HepG2 (cell line): ENCODE data around the gene MAPRE3. TPM values are rescaled to one million over a fixed set of nuclear protein-coding genes. Genes with fewer than 3 reads are reported as not detected.

Experiments
- AKNA ChIP-seq: sonication (generic); formaldehyde crosslinking; IDR thresholded peaks from 2 replicates; pipeline ENCODE4 v1.4.0; 2020; ENCODE audit warnings: missing genetic modification reagents, borderline replicate concordance
- ELF1 ChIP-seq: sonication (generic); formaldehyde crosslinking; IDR thresholded peaks from 2 replicates; pipeline ENCODE4 v1.4.0; 2020; ENCODE audit warnings: missing genetic modification reagents
- GTF3A ChIP-seq: sonication (generic); formaldehyde crosslinking; conservative IDR thresholded peaks from 2 replicates; pipeline ENCODE4 v1.4.0; 2020; ENCODE audit warnings: mild to moderate bottlenecking, missing genetic modification reagents
- HDAC6 ChIP-seq: fragments of 200-600 bp; sonication (generic); IDR thresholded peaks from 2 replicates; pipeline ENCODE4 v1.7.0; 2017; ENCODE audit warnings: mild to moderate bottlenecking, antibody characterized with exemption, low read length, low read depth
- HNRNPK ChIP-seq: fragments of 200-400 bp; formaldehyde crosslinking; IDR thresholded peaks from 2 replicates; pipeline ENCODE4 v1.6.1; 2018; ENCODE audit warnings: low read length, low read depth, moderate library complexity, mild to moderate bottlenecking; ENCODE audit not compliant: poor library complexity, severe bottlenecking
- HOXA9 ChIP-seq: sonication (generic); formaldehyde crosslinking; IDR thresholded peaks from 2 replicates; pipeline ENCODE4 v1.8.1; 2022; ENCODE audit warnings: missing genetic modification reagents, mild to moderate bottlenecking, moderate library complexity, borderline replicate concordance
- KMT2A ChIP-seq: sonication (generic); formaldehyde crosslinking; IDR thresholded peaks from 2 replicates; pipeline ENCODE4 v1.4.0; 2020; ENCODE audit warnings: missing genetic modification reagents
- MIER2 ChIP-seq: IDR thresholded peaks from 2 replicates; pipeline ENCODE4 v1.6.1; 2016; ENCODE audit warnings: missing biosample characterization, missing genetic modification reagents
- ONECUT2 ChIP-seq: sonication (generic); formaldehyde crosslinking; IDR thresholded peaks from 2 replicates; pipeline ENCODE4 v1.4.0; 2020; ENCODE audit warnings: missing genetic modification reagents
- PTBP1 ChIP-seq: fragments of 200-400 bp; formaldehyde crosslinking; IDR thresholded peaks from 2 replicates; pipeline ENCODE4 v1.6.1; 2018; ENCODE audit warnings: low read length, low read depth; ENCODE audit not compliant: poor library complexity, severe bottlenecking
- SIX4 ChIP-seq: sonication (generic); formaldehyde crosslinking; IDR thresholded peaks from 2 replicates; pipeline ENCODE4 v1.4.0; 2020; ENCODE audit warnings: missing genetic modification reagents
- SMAD9 ChIP-seq: sonication (generic); formaldehyde crosslinking; IDR thresholded peaks from 2 replicates; pipeline ENCODE4 v1.5.1; 2020; ENCODE audit warnings: mild to moderate bottlenecking, missing genetic modification reagents
- SRSF4 ChIP-seq: fragments of 200-400 bp; formaldehyde crosslinking; IDR thresholded peaks from one replicate; pipeline ENCODE4 v1.6.1; 2018; ENCODE audit warnings: mild to moderate bottlenecking, low read depth, low read length, moderate library complexity; ENCODE audit not compliant: poor library complexity, severe bottlenecking
- SRY ChIP-seq: sonication (generic); formaldehyde crosslinking; IDR thresholded peaks from 2 replicates; pipeline ENCODE4 v1.8.0; 2022; ENCODE audit warnings: mild to moderate bottlenecking, missing genetic modification reagents
- TBX3 ChIP-seq: fragments of 450-650 bp; IDR thresholded peaks from 2 replicates; pipeline ENCODE4 v1.6.1; 2017; ENCODE audit warnings: antibody characterized with exemption, mild to moderate bottlenecking, inconsistent platforms, borderline replicate concordance
- TEAD2 ChIP-seq: sonication (generic); formaldehyde crosslinking; IDR thresholded peaks from 2 replicates; pipeline ENCODE4 v1.9.0; 2021; ENCODE audit warnings: missing genetic modification reagents
- ZBTB46 ChIP-seq: sonication (generic); formaldehyde crosslinking; IDR thresholded peaks from 2 replicates; pipeline ENCODE4 v1.4.0; 2020; ENCODE audit warnings: mild to moderate bottlenecking, missing genetic modification reagents, borderline replicate concordance
- ZC3H4 ChIP-seq: sonication (generic); formaldehyde crosslinking; IDR thresholded peaks from 2 replicates; pipeline ENCODE4 v1.4.0; 2020; ENCODE audit warnings: missing genetic modification reagents, borderline replicate concordance
- ZFP90 ChIP-seq: sonication (generic); formaldehyde crosslinking; IDR thresholded peaks from 2 replicates; pipeline ENCODE4 v1.8.0; 2022; ENCODE audit warnings: missing genetic modification reagents, mild to moderate bottlenecking, inconsistent platforms, borderline replicate concordance
- ZNF124 ChIP-seq: sonication (generic); formaldehyde crosslinking; IDR thresholded peaks from 2 replicates; pipeline ENCODE4 v1.4.0; 2020; ENCODE audit warnings: missing genetic modification reagents
- ZNF232 ChIP-seq: sonication (generic); formaldehyde crosslinking; IDR thresholded peaks from 2 replicates; pipeline ENCODE4 v1.4.0; 2020; ENCODE audit warnings: missing genetic modification reagents, borderline replicate concordance
- ZNF577 ChIP-seq: sonication (generic); formaldehyde crosslinking; IDR thresholded peaks from 2 replicates; pipeline ENCODE4 v1.4.0; 2020; ENCODE audit warnings: mild to moderate bottlenecking, low read depth, missing genetic modification reagents, borderline replicate concordance
- ZNF652 ChIP-seq: IDR thresholded peaks from 2 replicates; pipeline ENCODE4 v1.6.1; 2016; ENCODE audit warnings: low read depth, borderline replicate concordance
- polyA plus RNA-seq, 8 experiments: library from polyadenylated mRNA; depleted of rRNA in 3 of 8; stranded (reverse) in 7 of 8; unstranded in 1 of 8; fragments of >200 nt; fragmentation: Illumina TruSeq in 4 of 8; extraction: Trizol in 4 of 8; gene quantifications; 2 replicates each; pipeline versions ENCODE4 v1.2.1 to v1.2.3, GENCODE V29; 2011 to 2016; ENCODE audit warnings: low read depth in 4 of 8, missing spikeins in 1 of 8, mixed read lengths in 1 of 8; ENCODE audit not compliant: insufficient read depth in 1 of 8
- total RNA-seq, 5 experiments: library from RNA; depleted of rRNA; stranded (reverse); fragments of >200 nt; fragmentation: Illumina TruSeq; extraction: Trizol; gene quantifications; 2 replicates each; pipeline ENCODE4 v1.2.3, GENCODE V29; 2016; ENCODE audit warnings: low read depth in 1 of 5

The MAPRE3 gene
- total and polyA plus RNA-seq, 2 of the 13 experiments (the other 11 are each of a cell fraction or from before 2014, with no cell fraction given): 0.31 to 0.91 TPM

GRCh38 chr2:27050996-27051901, 80.8 kb downstream of the MAPRE3 start, which contains the start of gene AGBL5 (continued):
- peak; percentile 42; the same call in 1 of the 2 replicates for TF ChIP-seq HOXA9 (CRISPR knock-in tag)
- TF ChIP-seq TEAD2 (CRISPR knock-in tag): 0 out of 2 replicates have a peak, but pooled peaks have one; percentile 23
- TF ChIP-seq AKNA (CRISPR knock-in tag): peak; percentile 94; the same call in 1 of the 2 replicates
- 0 out of 2 replicates have a peak, but pooled peaks have one; percentile 35 for TF ChIP-seq ZNF652 (CRISPR knock-in tag)
- TF ChIP-seq ZFP90 (CRISPR knock-in tag): peak; percentile 91; the same call in 1 of the 2 replicates
- TF ChIP-seq SRSF4: no peak
- TF ChIP-seq GTF3A (CRISPR knock-in tag): peak; percentile 99
- TF ChIP-seq SIX4 (CRISPR knock-in tag): no peak; the same call in 1 of the 2 replicates
- TF ChIP-seq HDAC6: no peak
- peak; percentile 95; the same call in 1 of the 2 replicates for TF ChIP-seq SRY (CRISPR knock-in tag)
- TF ChIP-seq ZC3H4: peak; percentile 89; the same call in 1 of the 2 replicates
- TF ChIP-seq ONECUT2 (CRISPR knock-in tag): peak; percentile 77
- TF ChIP-seq ZNF124 (CRISPR knock-in tag): peak; percentile 83; the same call in 1 of the 2 replicates
- peak; percentile 98 for TF ChIP-seq ZNF232
- peak; percentile 86 for TF ChIP-seq ELF1
- peak; percentile 13; the same call in 1 of the 2 replicates for TF ChIP-seq KMT2A (CRISPR knock-in tag)
- TF ChIP-seq MIER2 (CRISPR knock-in tag): peak; percentile 81
- TF ChIP-seq ZBTB46: peak; percentile 96; the same call in 1 of the 2 replicates
- peak; percentile 56 for TF ChIP-seq HNRNPK
- TF ChIP-seq ZNF577: no peak
- TF ChIP-seq SMAD9 (CRISPR knock-in tag): peak; percentile 91; the same call in 1 of the 2 replicates
- no peak for TF ChIP-seq PTBP1
- no peak; the same call in 1 of the 2 replicates for TF ChIP-seq TBX3
